ENCODE data around the gene PPFIBP1. TPM values are rescaled to one million over a fixed set of nuclear protein-coding genes. Genes with fewer than 3 reads are reported as not detected.

PPFIBP1 gene
- total and polyA plus RNA-seq, 9 of the 15 experiments (the other 6 are each of a cell fraction or from before 2014, with no cell fraction given) = 0.46 to 3.5 (median 1.8) TPM

DNA sequence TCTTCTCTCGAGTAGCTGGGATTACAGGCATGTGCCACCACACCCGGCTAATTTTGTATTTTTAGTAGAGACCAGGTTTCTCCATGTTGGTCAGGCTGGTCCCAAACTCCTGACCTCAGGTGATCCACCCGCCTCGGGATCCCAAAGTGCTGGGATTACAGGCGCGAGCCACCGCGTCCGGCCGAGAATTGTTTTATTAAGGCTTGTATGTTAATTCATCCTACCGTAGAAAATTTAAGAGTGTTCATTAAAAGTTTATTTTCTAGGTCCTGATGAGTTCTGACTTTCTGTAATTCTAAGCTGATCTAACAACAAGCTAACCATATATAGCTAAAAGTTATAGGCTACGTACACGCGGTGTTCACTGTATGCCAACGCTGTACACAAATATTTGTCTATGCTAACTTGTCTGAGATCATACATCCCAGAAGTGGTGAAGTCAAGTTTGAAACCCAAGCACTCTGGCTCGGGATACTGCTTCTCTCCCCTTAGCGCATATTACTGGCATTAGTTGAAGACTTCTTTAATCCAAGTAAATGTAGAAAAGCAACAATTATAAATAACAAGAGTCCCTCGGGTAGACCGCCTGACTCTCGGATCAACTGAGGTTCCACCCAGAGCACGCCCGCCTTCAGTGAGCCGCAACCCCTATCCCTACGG, 186.1 kb downstream of the PPFIBP1 start:
- no peaks in the 10 kb centered on the region; the same call in 1 of the 2 replicates for H4K20me1 ChIP-seq (replicated peaks; ENCODE audit: control insufficient read depth, insufficient read depth, low read length)
- peak overlapping the region; percentile 96 to 99 for H3K9ac ChIP-seq (ENCODE audit: insufficient read depth in 1 of 2, low read depth in 2 of 2, low read length in 2 of 2)
- H3K27ac ChIP-seq (ENCODE audit: extremely low read depth, low read depth, low read length) = peak overlapping the region; percentile 93
- H3K4me1 ChIP-seq (replicated peaks in 1 of 2; ENCODE audit: control insufficient read depth in 2 of 2, insufficient read depth in 2 of 2, low read length in 2 of 2) = peaks cover 7 to 12% of the 10 kb centered on the region in 2 experiments; a peak in 4 of 5 replicates
- H3K27me3 ChIP-seq (ENCODE audit: control insufficient read depth in 2 of 2, insufficient read depth in 2 of 2, low read length in 2 of 2) = no peaks in the 10 kb centered on the region; a peak in 1 of 5 replicates
- H2AFZ ChIP-seq (ENCODE audit: low read depth, low read length) = peak overlapping the region; percentile 93
- peak; percentile 37 for ATAC-seq
- H3K36me3 ChIP-seq (ENCODE audit: control insufficient read depth, insufficient read depth, low read length) = peaks cover 26% of the 10 kb centered on the region
- BruUV-seq (replicated peaks) = TSS peak; percentile 98
- POLR2A ChIA-PET = interaction anchor here (1.4 kb wide), 1 partner anchor 21 kb away, joined by 3 read pairs; no protein-coding TSS in a partner anchor
- FAIRE-seq = no peak
- no peaks in the 10 kb centered on the region for H3K9me3 ChIP-seq (replicated peaks; ENCODE audit: control insufficient read depth, insufficient read depth, low read depth, low read length)
- CTCF ChIA-PET (ENCODE audit: low intra/inter-chr PET ratio) = no interaction called here
- WGBS (ENCODE audit: insufficient coverage, low coverage, missing lambda C conversion rate) = 53% methylated on average over 24 of the region's 24 CpGs
- H3K4me2 ChIP-seq (ENCODE audit: insufficient read depth, low read length) = peak overlapping the region; percentile 97
- H3K4me3 ChIP-seq = peak overlapping the region; percentile 97
- peak in 1 of 4 experiments; percentile 12 for DNase-seq (ENCODE audit: extremely low read depth in 1 of 4, low spot score in 3 of 4)
- in situ Hi-C loops (cut with MboI) (no loop called here), intact Hi-C loops (cut with micrococcal nuclease) (no loop called here)
- H3K9me1 ChIP-seq (ENCODE audit: control insufficient read depth, insufficient read depth, low read length) = no peaks in the 10 kb centered on the region
- peaks cover 48% of the 10 kb centered on the region for H3K79me2 ChIP-seq (ENCODE audit: control insufficient read depth, insufficient read depth, low read length)
- TF ChIP-seq, protein P1, sequence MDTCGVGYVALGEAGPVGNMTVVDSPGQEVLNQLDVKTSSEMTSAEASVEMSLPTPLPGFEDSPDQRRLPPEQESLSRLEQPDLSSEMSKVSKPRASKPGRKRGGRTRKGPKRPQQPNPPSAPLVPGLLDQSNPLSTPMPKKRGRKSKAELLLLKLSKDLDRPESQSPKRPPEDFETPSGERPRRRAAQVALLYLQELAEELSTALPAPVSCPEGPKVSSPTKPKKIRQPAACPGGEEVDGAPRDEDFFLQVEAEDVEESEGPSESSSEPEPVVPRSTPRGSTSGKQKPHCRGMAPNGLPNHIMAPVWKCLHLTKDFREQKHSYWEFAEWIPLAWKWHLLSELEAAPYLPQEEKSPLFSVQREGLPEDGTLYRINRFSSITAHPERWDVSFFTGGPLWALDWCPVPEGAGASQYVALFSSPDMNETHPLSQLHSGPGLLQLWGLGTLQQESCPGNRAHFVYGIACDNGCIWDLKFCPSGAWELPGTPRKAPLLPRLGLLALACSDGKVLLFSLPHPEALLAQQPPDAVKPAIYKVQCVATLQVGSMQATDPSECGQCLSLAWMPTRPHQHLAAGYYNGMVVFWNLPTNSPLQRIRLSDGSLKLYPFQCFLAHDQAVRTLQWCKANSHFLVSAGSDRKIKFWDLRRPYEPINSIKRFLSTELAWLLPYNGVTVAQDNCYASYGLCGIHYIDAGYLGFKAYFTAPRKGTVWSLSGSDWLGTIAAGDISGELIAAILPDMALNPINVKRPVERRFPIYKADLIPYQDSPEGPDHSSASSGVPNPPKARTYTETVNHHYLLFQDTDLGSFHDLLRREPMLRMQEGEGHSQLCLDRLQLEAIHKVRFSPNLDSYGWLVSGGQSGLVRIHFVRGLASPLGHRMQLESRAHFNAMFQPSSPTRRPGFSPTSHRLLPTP (IDR thresholded peaks at IDR 0.05; ENCODE audit: borderline replicate concordance, extremely low read depth, insufficient read length) = no peak
- TF ChIP-seq ZKSCAN1 (IDR thresholded peaks at IDR 0.05; ENCODE audit: low read depth, low read length) (no peak), SRSF9 (IDR thresholded peaks at IDR 0.05; ENCODE audit: borderline replicate concordance, low read depth, low read length) (no peak), KDM1A (IDR thresholded peaks at IDR 0.05) (peak in 1 of 2 experiments; percentile 8; a peak in 1 of 4 replicates)
- TF ChIP-seq, protein P2, sequence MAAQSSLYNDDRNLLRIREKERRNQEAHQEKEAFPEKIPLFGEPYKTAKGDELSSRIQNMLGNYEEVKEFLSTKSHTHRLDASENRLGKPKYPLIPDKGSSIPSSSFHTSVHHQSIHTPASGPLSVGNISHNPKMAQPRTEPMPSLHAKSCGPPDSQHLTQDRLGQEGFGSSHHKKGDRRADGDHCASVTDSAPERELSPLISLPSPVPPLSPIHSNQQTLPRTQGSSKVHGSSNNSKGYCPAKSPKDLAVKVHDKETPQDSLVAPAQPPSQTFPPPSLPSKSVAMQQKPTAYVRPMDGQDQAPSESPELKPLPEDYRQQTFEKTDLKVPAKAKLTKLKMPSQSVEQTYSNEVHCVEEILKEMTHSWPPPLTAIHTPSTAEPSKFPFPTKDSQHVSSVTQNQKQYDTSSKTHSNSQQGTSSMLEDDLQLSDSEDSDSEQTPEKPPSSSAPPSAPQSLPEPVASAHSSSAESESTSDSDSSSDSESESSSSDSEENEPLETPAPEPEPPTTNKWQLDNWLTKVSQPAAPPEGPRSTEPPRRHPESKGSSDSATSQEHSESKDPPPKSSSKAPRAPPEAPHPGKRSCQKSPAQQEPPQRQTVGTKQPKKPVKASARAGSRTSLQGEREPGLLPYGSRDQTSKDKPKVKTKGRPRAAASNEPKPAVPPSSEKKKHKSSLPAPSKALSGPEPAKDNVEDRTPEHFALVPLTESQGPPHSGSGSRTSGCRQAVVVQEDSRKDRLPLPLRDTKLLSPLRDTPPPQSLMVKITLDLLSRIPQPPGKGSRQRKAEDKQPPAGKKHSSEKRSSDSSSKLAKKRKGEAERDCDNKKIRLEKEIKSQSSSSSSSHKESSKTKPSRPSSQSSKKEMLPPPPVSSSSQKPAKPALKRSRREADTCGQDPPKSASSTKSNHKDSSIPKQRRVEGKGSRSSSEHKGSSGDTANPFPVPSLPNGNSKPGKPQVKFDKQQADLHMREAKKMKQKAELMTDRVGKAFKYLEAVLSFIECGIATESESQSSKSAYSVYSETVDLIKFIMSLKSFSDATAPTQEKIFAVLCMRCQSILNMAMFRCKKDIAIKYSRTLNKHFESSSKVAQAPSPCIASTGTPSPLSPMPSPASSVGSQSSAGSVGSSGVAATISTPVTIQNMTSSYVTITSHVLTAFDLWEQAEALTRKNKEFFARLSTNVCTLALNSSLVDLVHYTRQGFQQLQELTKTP (IDR thresholded peaks at IDR 0.05; ENCODE audit: low read depth in 1 of 2, partially characterized antibody in 2 of 2) = peak in 1 of 2 experiments; percentile 58
- TF ChIP-seq, protein P3, sequence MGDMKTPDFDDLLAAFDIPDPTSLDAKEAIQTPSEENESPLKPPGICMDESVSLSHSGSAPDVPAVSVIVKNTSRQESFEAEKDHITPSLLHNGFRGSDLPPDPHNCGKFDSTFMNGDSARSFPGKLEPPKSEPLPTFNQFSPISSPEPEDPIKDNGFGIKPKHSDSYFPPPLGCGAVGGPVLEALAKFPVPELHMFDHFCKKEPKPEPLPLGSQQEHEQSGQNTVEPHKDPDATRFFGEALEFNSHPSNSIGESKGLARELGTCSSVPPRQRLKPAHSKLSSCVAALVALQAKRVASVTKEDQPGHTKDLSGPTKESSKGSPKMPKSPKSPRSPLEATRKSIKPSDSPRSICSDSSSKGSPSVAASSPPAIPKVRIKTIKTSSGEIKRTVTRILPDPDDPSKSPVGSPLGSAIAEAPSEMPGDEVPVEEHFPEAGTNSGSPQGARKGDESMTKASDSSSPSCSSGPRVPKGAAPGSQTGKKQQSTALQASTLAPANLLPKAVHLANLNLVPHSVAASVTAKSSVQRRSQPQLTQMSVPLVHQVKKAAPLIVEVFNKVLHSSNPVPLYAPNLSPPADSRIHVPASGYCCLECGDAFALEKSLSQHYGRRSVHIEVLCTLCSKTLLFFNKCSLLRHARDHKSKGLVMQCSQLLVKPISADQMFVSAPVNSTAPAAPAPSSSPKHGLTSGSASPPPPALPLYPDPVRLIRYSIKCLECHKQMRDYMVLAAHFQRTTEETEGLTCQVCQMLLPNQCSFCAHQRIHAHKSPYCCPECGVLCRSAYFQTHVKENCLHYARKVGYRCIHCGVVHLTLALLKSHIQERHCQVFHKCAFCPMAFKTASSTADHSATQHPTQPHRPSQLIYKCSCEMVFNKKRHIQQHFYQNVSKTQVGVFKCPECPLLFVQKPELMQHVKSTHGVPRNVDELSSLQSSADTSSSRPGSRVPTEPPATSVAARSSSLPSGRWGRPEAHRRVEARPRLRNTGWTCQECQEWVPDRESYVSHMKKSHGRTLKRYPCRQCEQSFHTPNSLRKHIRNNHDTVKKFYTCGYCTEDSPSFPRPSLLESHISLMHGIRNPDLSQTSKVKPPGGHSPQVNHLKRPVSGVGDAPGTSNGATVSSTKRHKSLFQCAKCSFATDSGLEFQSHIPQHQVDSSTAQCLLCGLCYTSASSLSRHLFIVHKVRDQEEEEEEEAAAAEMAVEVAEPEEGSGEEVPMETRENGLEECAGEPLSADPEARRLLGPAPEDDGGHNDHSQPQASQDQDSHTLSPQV (IDR thresholded peaks at IDR 0.05) = peak; percentile 39; the same call in 1 of the 2 replicates

Measured in K562 (cell line).